Stimulated activated CD8-positive, alpha-beta memory T cell treated with anti-CD3 and anti-CD28 coated beads, Interleukin-12 subunit alpha, Interleukin-12 subunit beta, amount 100 ng/mL, for 24 hours (primary cell): ENCODE measurements around the gene ZNF576.
A peak's percentile ranks its signal among the peaks of the same experiment; 100 is the strongest.
"Not testable (repeated sequence)": the region's sequence is repeated elsewhere in the genome, so short reads cannot be mapped to it uniquely, and the experiment has no call there.

Source experiments
- DNase-seq: peaks from one replicate; pipeline ENCODE4 v3.0.0-alpha.2; 2020; ENCODE audit errors: extremely low read depth

ZNF576 gene

GRCh38 chr19:43595999-43596841, at the start of gene ZNF576, which contains the start of gene IRGQ:
Gene ZNF576, plus strand, starts transcription at chr19:43596595. Its CDS starts 514 bp downstream, at chr19:43597109.
Gene IRGQ, minus strand, starts transcription at chr19:43596134. Its CDS starts 796 bp downstream, at chr19:43595338.
- peak; percentile 100 for DNase-seq

- not testable (repeated sequence) for DNase-seq
Measured at GRCh38 chr19:43547926-43548325, 48.5 kb upstream of the ZNF576 start.

- no peak for DNase-seq
Measured at GRCh38 chr19:43548706-43549105, 47.7 kb upstream of the ZNF576 start.

GRCh38 chr19:43551399-43552197, 44.8 kb upstream of the ZNF576 start:
- DNase-seq: no peak

GRCh38 chr19:43552198-43552450, 44.3 kb upstream of the ZNF576 start:
- no peak for DNase-seq

- no peak for DNase-seq
Measured at GRCh38 chr19:43552616-43553015, 43.8 kb upstream of the ZNF576 start.

- DNase-seq: no peak
Measured at GRCh38 chr19:43553656-43554055, 42.7 kb upstream of the ZNF576 start.

- DNase-seq: no peak
Measured at GRCh38 chr19:43554317-43554895, 42.0 kb upstream of the ZNF576 start.

- DNase-seq: peak; percentile 31
Measured at GRCh38 chr19:43555185-43555770, 41.1 kb upstream of the ZNF576 start.

GRCh38 chr19:43560687-43561086, 35.7 kb upstream of the ZNF576 start:
- no peak for DNase-seq

GRCh38 chr19:43561139-43561970, 35.0 kb upstream of the ZNF576 start:
- DNase-seq: no peak

GRCh38 chr19:43562226-43562697, 34.1 kb upstream of the ZNF576 start:
- DNase-seq: no peak

- peak; percentile 38 for DNase-seq
Measured at GRCh38 chr19:43562698-43563241, 33.6 kb upstream of the ZNF576 start.

GRCh38 chr19:43563816-43564457, 32.5 kb upstream of the ZNF576 start:
- DNase-seq: no peak

- DNase-seq: no peak
Measured at GRCh38 chr19:43564800-43565199, 31.6 kb upstream of the ZNF576 start.

- DNase-seq: no peak
Measured at GRCh38 chr19:43569657-43570056, 26.7 kb upstream of the ZNF576 start.

GRCh38 chr19:43570174-43570791, 26.1 kb upstream of the ZNF576 start:
- DNase-seq: no peak

- no peak for DNase-seq
Measured at GRCh38 chr19:43572171-43572588, 24.2 kb upstream of the ZNF576 start.

- no peak for DNase-seq
Measured at GRCh38 chr19:43574424-43575155, 21.8 kb upstream of the ZNF576 start.
